A549 (cell line): ENCODE measurements around the gene ELOVL2. TPM values are rescaled to one million over a fixed set of nuclear protein-coding genes. Genes with fewer than 3 reads are reported as not detected.

Experiments used
- ATAC-seq, 2 experiments: fragments of 200-7000 bp in 1 of 2; fragments of >200 bp in 1 of 2; cut with Nextera tagmentation in 1 of 2; cut with Tn5 transposase in 1 of 2; 3 replicates each; pipeline versions ENCODE4 v1.8.0 to v1.9.1; 2018 to 2020; ENCODE audit warnings: mild to moderate bottlenecking in 1 of 2, moderate library complexity in 1 of 2
- CTCF ChIA-PET: fragments of 300-600 bp; sonication (Branson Sonifier 250); formaldehyde crosslinking; extraction: SDS; loops from one replicate; lab custom pipeline; 2021; ENCODE audit warnings: antibody characterized with exemption, inconsistent platforms; lab: Yijun Ruan, JAX
- POLR2A ChIA-PET: fragments of 350-600 bp; formaldehyde crosslinking; extraction: SDS; loops from one replicate; lab custom pipeline; 2021; ENCODE audit warnings: antibody characterized with exemption, inconsistent platforms; lab: Yijun Ruan, JAX
- DNase-seq, 2 experiments: peaks; one replicate each; pipeline versions ENCODE4 v3.0.0 to v3.0.0-alpha.2; 2011 to 2016; ENCODE audit warnings: low read depth in 1 of 2, low spot score in 1 of 2
- FAIRE-seq: peaks from 2 replicates; lab custom pipeline; 2011; peaks lifted over from hg19 to GRCh38; lab: Jason Lieb, UNC
- H3K27ac ChIP-seq, 2 experiments: fragments of >200 bp; sonication (Bioruptor Twin); formaldehyde crosslinking; 3 replicates each; pipeline ENCODE4 v1.5.1; 2016 to 2017
- H3K4me1 ChIP-seq: fragments of >200 bp; sonication (Bioruptor Twin); formaldehyde crosslinking; 3 replicates; pipeline ENCODE4 v1.6.1; 2016
- H3K4me2 ChIP-seq: fragments of >200 bp; sonication (Bioruptor Twin); formaldehyde crosslinking; 3 replicates; pipeline ENCODE4 v1.6.1; 2016
- H3K4me3 ChIP-seq: fragments of >200 bp; sonication (Bioruptor Twin); formaldehyde crosslinking; 3 replicates; pipeline ENCODE4 v1.5.1; 2016
- H3K9me3 ChIP-seq: fragments of >200 bp; sonication (Bioruptor Twin); formaldehyde crosslinking; 3 replicates; pipeline ENCODE4 v1.6.1; 2016
- CBX2 ChIP-seq: fragments of 200-600 bp; sonication (generic); IDR thresholded peaks from 2 replicates; pipeline ENCODE4 v1.6.1; 2016; ENCODE audit warnings: low read depth, mild to moderate bottlenecking, borderline replicate concordance
- CEBPB ChIP-seq, 2 experiments: fragments of >200 bp in 1 of 2; sonication (Bioruptor Twin) in 1 of 2; formaldehyde crosslinking in 1 of 2; IDR thresholded peaks; 2 replicates each; pipeline ENCODE4 v1.6.1; 2012 to 2016
- CTCF ChIP-seq: fragments of >200 bp; sonication (Bioruptor Twin); formaldehyde crosslinking; IDR thresholded peaks from 3 replicates; pipeline ENCODE4 v1.5.1; 2016
- EHF ChIP-seq: fragments of 250-450 bp; sonication (Bioruptor Pico); IDR thresholded peaks from 2 replicates; pipeline ENCODE4 v1.5.0; 2020; ENCODE audit warnings: mild to moderate bottlenecking
- ELK1 ChIP-seq: fragments of 150-350 bp; IDR thresholded peaks from 2 replicates; pipeline ENCODE4 v1.6.1; 2014; ENCODE audit warnings: low read depth, mild to moderate bottlenecking, low read length
- EP300 ChIP-seq, 2 experiments: fragments of >200 bp; sonication (Bioruptor Twin); formaldehyde crosslinking; IDR thresholded peaks; 2 replicates in 1 of 2; 3 replicates in 1 of 2; pipeline ENCODE4 v1.6.1; 2016 to 2017
- FOSL2 ChIP-seq, 2 experiments: fragments of 450-650 bp in 1 of 2; fragments of >200 bp in 1 of 2; sonication (Bioruptor Twin) in 1 of 2; formaldehyde crosslinking; IDR thresholded peaks; 2 replicates each; pipeline versions ENCODE4 v1.5.0 to v1.6.1; 2016 to 2020; ENCODE audit warnings: mild to moderate bottlenecking in 1 of 2, moderate library complexity in 1 of 2
- FOXS1 ChIP-seq: fragments of 250-450 bp; sonication (Bioruptor Pico); IDR thresholded peaks from 2 replicates; pipeline ENCODE4 v1.5.0; 2020; ENCODE audit warnings: mild to moderate bottlenecking, moderate library complexity
- HES2 ChIP-seq: fragments of >200 bp; sonication (Bioruptor Twin); formaldehyde crosslinking; IDR thresholded peaks from 2 replicates; pipeline ENCODE4 v1.6.1; 2016
- HOXB13 ChIP-seq: fragments of 250-450 bp; sonication (Bioruptor Pico); IDR thresholded peaks from 2 replicates; pipeline ENCODE4 v1.5.0; 2020; ENCODE audit warnings: low read depth, mild to moderate bottlenecking, moderate library complexity
- MAFK ChIP-seq: fragments of 450-650 bp; IDR thresholded peaks from 2 replicates; pipeline ENCODE4 v1.6.1; 2014; ENCODE audit not compliant: partially characterized antibody
- POLR2A ChIP-seq: IDR thresholded peaks from 2 replicates; pipeline ENCODE4 v1.6.1; 2012; ENCODE audit warnings: mild to moderate bottlenecking, low read length
- RAD21 ChIP-seq, 2 experiments: fragments of >200 bp in 1 of 2; sonication (Bioruptor Twin) in 1 of 2; formaldehyde crosslinking in 1 of 2; IDR thresholded peaks in 1 of 2; conservative IDR thresholded peaks in 1 of 2; 2 replicates in 1 of 2; 3 replicates in 1 of 2; pipeline ENCODE4 v1.6.1; 2012 to 2018; ENCODE audit warnings: inconsistent platforms in 1 of 2
- RCOR1 ChIP-seq: fragments of 150-350 bp; IDR thresholded peaks from 2 replicates; pipeline ENCODE4 v1.6.1; 2014; ENCODE audit warnings: antibody characterized with exemption, low read length, low read depth
- RNF2 ChIP-seq: fragments of 200-600 bp; sonication (generic); IDR thresholded peaks from 2 replicates; pipeline ENCODE4 v1.6.1; 2016; ENCODE audit warnings: low read depth, mild to moderate bottlenecking, antibody characterized with exemption, moderate library complexity, borderline replicate concordance
- SMC3 ChIP-seq: fragments of >200 bp; sonication (Bioruptor Twin); formaldehyde crosslinking; IDR thresholded peaks from 3 replicates; pipeline ENCODE4 v1.6.1; 2018; ENCODE audit warnings: inconsistent platforms
- ZFP36 ChIP-seq: fragments of 450-650 bp; IDR thresholded peaks from 2 replicates; pipeline ENCODE4 v1.6.1; 2014; ENCODE audit warnings: borderline replicate concordance; ENCODE audit not compliant: partially characterized antibody
- ZSCAN20 ChIP-seq: fragments of 250-450 bp; sonication (Bioruptor Pico); IDR thresholded peaks from 2 replicates; pipeline ENCODE4 v1.8.0; 2022; ENCODE audit warnings: mild to moderate bottlenecking, moderate library complexity
- WGBS: methylation state at CpG from one replicate; pipeline ENCODE4 v1.1.6; 2017; ENCODE audit errors: missing lambda C conversion rate; 5-methylcytosine and 5-hydroxymethylcytosine counted together
- polyA plus RNA-seq, 4 experiments: library from polyadenylated mRNA; depleted of rRNA in 3 of 4; stranded (reverse); fragments of >200 nt; fragmentation: RNase III in 1 of 4; extraction: RNeasy Plus Mini Kit Qiagen cat#74134 plus additional on column Dnase treatment in 1 of 4; gene quantifications; 2 replicates in 3 of 4; 3 replicates in 1 of 4; pipeline ENCODE4 v1.2.3, GENCODE V29; 2011 to 2017
- TF ChIP-seq, protein P1 (sequence below): IDR thresholded peaks from 2 replicates; pipeline ENCODE4 v1.6.1; 2012; ENCODE audit warnings: low read depth, borderline replicate concordance

Gene ELOVL2
- polyA plus RNA-seq, 2 of the 4 experiments (the other 2 are of a cell fraction): 12.4 to 15.5 TPM

GRCh38 chr6:10951675-10952282 lies 92.3 kb downstream of the ELOVL2 start:
- no peaks in the 10 kb centered on the region for H3K9me3 ChIP-seq
- H3K4me1 ChIP-seq: peaks cover 6% of the 10 kb centered on the region
- 28% methylated on average over 6 of the region's 6 CpGs for WGBS
- H3K4me3 ChIP-seq: no peak overlapping the region
- ChIA-PET CTCF (interaction anchor here (0.7 to 2.8 kb wide), 24 partner anchors 10 to 627 kb away, joined by 3 to 40 read pairs (median 5); no protein-coding TSS in a partner anchor), POLR2A (interaction anchor here (0.6 to 1.0 kb wide), 3 partner anchors 8 to 121 kb away, joined by 3 to 8 read pairs (median 3); no protein-coding TSS in a partner anchor)
- H3K4me2 ChIP-seq: peak overlapping the region; percentile 26; the same call in 1 of the 3 replicates
- peak; percentile 74 to 85; a peak in 5 of 6 replicates for ATAC-seq
- DNase-seq: peak; percentile 23 to 46
- peak; percentile 59 for TF ChIP-seq CTCF
- no peak for TF ChIP-seq CEBPB (IDR thresholded peaks at IDR 0.05)
- TF ChIP-seq CBX2: no peak
- TF ChIP-seq RAD21 (conservative IDR thresholded peaks at IDR 0.05 in 1 of 2, IDR thresholded peaks at IDR 0.05 in 1 of 2): peak; percentile 67 to 76
- no peak for TF ChIP-seq EHF (CRISPR knock-in tag)
- no peak for TF ChIP-seq HES2
- peak; percentile 72 for TF ChIP-seq SMC3
- TF ChIP-seq EP300 (IDR thresholded peaks at IDR 0.05): no peak
- no peak for TF ChIP-seq ZFP36
- peak; percentile 74 for FAIRE-seq
- H3K27ac ChIP-seq: no peak overlapping the region

GRCh38 chr6:10949579-10950490 lies 94.3 kb downstream of the ELOVL2 start:
- WGBS: 86% methylated on average over 6 of the region's 6 CpGs
- DNase-seq (no peak), FAIRE-seq (no peak), ATAC-seq (no peak)
- Histone ChIP-seq H3K27ac (no peak overlapping the region), H3K4me1 (peaks cover 6% of the 10 kb centered on the region), H3K4me2 (no peak overlapping the region), H3K4me3 (no peak overlapping the region), H3K9me3 (no peaks in the 10 kb centered on the region)
- CTCF ChIA-PET: interaction anchor here (1.9 to 2.8 kb wide), 3 partner anchors 120 to 634 kb away, joined by 4 to 40 read pairs (median 11); no protein-coding TSS in a partner anchor
- TF ChIP-seq RNF2 (no peak), MAFK (peak; percentile 10)
- POLR2A ChIA-PET: no interaction called here

GRCh38 chr6:10947966-10948365 lies 96.1 kb downstream of the ELOVL2 start:
- ATAC-seq (no peak), DNase-seq (no peak), FAIRE-seq (no peak)
- H3K27ac ChIP-seq: no peak overlapping the region
- peaks cover 6% of the 10 kb centered on the region for H3K4me1 ChIP-seq
- 91% methylated on average over 5 of the region's 5 CpGs for WGBS
- ChIA-PET CTCF (interaction anchor here (1.2 kb wide), 2 partner anchors 121 to 628 kb away, joined by 4 read pairs; no protein-coding TSS in a partner anchor), POLR2A (no interaction called here)
- H3K4me3 ChIP-seq: no peak overlapping the region
- H3K9me3 ChIP-seq: no peaks in the 10 kb centered on the region
- no peak for TF ChIP-seq ZSCAN20 (CRISPR knock-in tag)
- no peak for TF ChIP-seq POLR2A
- no peak for TF ChIP-seq CEBPB (IDR thresholded peaks at IDR 0.05)
- TF ChIP-seq HOXB13: no peak
- TF ChIP-seq ELK1: no peak
- no peak for TF ChIP-seq RCOR1
- no peak for TF ChIP-seq FOSL2 (IDR thresholded peaks at IDR 0.05)
- TF ChIP-seq FOSL2 (CRISPR knock-in tag; IDR thresholded peaks at IDR 0.05): no peak
- no peak for TF ChIP-seq ZFP36
- TF ChIP-seq RNF2: no peak
- TF ChIP-seq, protein P1, sequence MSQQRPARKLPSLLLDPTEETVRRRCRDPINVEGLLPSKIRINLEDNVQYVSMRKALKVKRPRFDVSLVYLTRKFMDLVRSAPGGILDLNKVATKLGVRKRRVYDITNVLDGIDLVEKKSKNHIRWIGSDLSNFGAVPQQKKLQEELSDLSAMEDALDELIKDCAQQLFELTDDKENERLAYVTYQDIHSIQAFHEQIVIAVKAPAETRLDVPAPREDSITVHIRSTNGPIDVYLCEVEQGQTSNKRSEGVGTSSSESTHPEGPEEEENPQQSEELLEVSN: no peak
- no peak for TF ChIP-seq FOXS1 (CRISPR knock-in tag)
- TF ChIP-seq EP300 (IDR thresholded peaks at IDR 0.05): no peak
- H3K4me2 ChIP-seq: no peak overlapping the region
